Pancreas (tissue), 10 donors: Measurements from ENCODE around the gene AKNA. TPM values are rescaled to one million over a fixed set of nuclear protein-coding genes. Genes with fewer than 3 reads are reported as not detected.
A peak's percentile ranks its signal among the peaks of the same experiment; 100 is the strongest.

Experiments used
- ATAC-seq, 4 donors: fragments of 200-7000 bp; cut with Tn5 transposase; one replicate each; pipeline versions ENCODE4 v1.8.0 to v1.9.1; 2020; ENCODE audit warnings: mild to moderate bottlenecking in 4 of 4, moderate library complexity in 4 of 4
- DNase-seq, 6 donors: peaks; one replicate each; pipeline ENCODE4 v3.0.0-alpha.2; 2020
- FAIRE-seq: peaks from 2 replicates; lab custom pipeline; 2012; peaks lifted over from hg19 to GRCh38; lab: Jason Lieb, UNC
- H3K27ac ChIP-seq, 4 donors: fragments of 200-600 bp; sonication (generic); 1 replicate in 3 of 4; 2 replicates in 1 of 4; pipeline versions ENCODE4 v1.5.0 to v1.8.0; 2020
- H3K27me3 ChIP-seq, 4 donors: fragments of 200-600 bp; one replicate each; pipeline ENCODE4 v1.8.0; 2021
- H3K36me3 ChIP-seq, 3 donors: fragments of 200-600 bp; sonication (generic) in 1 of 3; one replicate each; pipeline versions ENCODE4 v1.5.0 to v1.8.0; 2020 to 2021
- H3K4me1 ChIP-seq, 3 donors: fragments of 200-600 bp; one replicate each; pipeline ENCODE4 v1.8.0; 2021
- H3K4me3 ChIP-seq, 4 donors: fragments of 200-600 bp; sonication (generic) in 2 of 4; one replicate each; pipeline versions ENCODE4 v1.5.0 to v1.8.0; 2020 to 2021
- H3K9me3 ChIP-seq, 4 donors: fragments of 200-600 bp; one replicate each; pipeline ENCODE4 v1.8.0; 2021
- WGBS, 2 donors: extraction: QIAGEN DNeasy Blood & Tissue Kit; methylation state at CpG; one replicate each; pipeline ENCODE4 v1.1.7; 2013; 5-methylcytosine and 5-hydroxymethylcytosine counted together
- intact Hi-C, 3 donors: fragments of 100-400 bp; cut with DNase I; formaldehyde crosslinking; loops; one replicate each; pipeline versions ENCODE4 v1.11.1 to v1.14.2; 2022
- polyA plus RNA-seq, 2 donors: library from polyadenylated mRNA; stranded (reverse); fragments of 200-250 nt; gene quantifications; one replicate each; pipeline ENCODE4 v1.2.3, GENCODE V29; 2013
- total RNA-seq, 6 donors: library from RNA; stranded (reverse); fragmentation: NEBNext Ultra II Directional in 4 of 6; extraction: Animal tissue kit (Norgen Biotek cat#: 25700) in 4 of 6; gene quantifications; one replicate each; pipeline versions ENCODE4 v1.2.1 to v1.2.4, GENCODE V29; 2021 to 2023
- TF ChIP-seq, protein P1 (sequence below), 4 donors: fragments of 200-600 bp; sonication (generic) in 3 of 4; IDR thresholded peaks; one replicate each; pipeline versions ENCODE4 v1.5.0 to v1.8.0; 2021; ENCODE audit warnings: antibody characterized with exemption in 4 of 4
- donor health status: healthy with polysubstance abuse.
- donor health status: DM: no; HTN: no; CAD: no; lungs with moderate emphysema.
- donor health status: DM: no; HTN: no; CAD: no.
- donor health status: control.
- donor health status: control.
- donor health status: Bipolar disorder and iron deficiency.
- donor health status: DM: yes; HTN: yes; CAD: no.
- donor health status: DM: no; HTN: no; CAD: no.
- donor health status: DM: no; HTN: no; CAD: no.
- donor health status: DM: yes; HTN: yes; CAD: no.

The AKNA gene
- total and polyA plus RNA-seq, 8 donors: 5.4 to 18.0 (median 10.4) TPM

DNA sequence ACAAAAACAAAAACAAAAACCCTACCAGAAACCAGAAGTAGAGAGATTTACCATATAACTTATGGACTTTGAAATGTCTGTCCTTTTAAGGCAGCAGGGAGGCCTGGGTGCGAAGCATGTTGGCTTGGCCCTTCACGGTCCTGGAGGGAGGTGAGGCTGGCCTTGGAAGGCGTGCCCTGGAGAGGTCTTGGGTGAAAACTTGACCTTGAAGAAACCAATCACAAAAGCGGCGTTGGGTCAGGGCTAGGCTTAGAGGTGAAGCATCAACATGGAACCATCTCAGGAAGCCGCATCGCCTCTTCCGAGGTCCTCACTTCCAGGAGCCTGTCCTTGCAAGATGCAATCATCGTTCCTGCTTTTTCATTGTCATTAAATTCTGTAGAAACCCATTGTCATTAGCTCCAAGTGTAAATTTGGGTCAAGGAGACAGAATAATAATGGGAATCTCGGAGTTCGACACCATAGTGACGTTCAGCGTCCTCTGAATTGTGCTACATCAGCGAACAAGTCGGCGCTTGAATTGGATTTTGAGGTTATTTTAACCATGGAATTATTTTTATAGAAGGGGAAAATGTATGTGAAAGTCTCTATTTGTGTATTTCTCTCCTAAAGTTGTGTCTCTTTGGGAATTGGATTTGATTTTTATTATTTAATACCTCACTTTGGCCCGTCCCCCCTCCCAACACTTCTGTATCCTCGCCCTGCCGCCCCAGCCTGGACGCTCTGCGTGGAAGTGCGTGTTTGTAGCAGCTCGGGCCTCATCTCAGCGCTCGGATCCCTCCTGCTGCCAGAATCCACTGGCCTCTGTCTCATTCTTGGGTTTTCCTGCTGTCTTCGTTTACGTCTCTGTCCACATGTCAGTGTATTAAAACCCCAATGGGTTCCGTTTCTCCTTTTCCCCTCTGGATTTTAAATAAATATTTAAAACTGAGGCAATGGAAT lies 75.9 kb downstream of the AKNA start:
- no peaks in the 10 kb centered on the region for H3K27me3 ChIP-seq
- no peaks in the 10 kb centered on the region for H3K9me3 ChIP-seq
- TF ChIP-seq, protein P1, sequence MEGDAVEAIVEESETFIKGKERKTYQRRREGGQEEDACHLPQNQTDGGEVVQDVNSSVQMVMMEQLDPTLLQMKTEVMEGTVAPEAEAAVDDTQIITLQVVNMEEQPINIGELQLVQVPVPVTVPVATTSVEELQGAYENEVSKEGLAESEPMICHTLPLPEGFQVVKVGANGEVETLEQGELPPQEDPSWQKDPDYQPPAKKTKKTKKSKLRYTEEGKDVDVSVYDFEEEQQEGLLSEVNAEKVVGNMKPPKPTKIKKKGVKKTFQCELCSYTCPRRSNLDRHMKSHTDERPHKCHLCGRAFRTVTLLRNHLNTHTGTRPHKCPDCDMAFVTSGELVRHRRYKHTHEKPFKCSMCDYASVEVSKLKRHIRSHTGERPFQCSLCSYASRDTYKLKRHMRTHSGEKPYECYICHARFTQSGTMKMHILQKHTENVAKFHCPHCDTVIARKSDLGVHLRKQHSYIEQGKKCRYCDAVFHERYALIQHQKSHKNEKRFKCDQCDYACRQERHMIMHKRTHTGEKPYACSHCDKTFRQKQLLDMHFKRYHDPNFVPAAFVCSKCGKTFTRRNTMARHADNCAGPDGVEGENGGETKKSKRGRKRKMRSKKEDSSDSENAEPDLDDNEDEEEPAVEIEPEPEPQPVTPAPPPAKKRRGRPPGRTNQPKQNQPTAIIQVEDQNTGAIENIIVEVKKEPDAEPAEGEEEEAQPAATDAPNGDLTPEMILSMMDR (IDR thresholded peaks at IDR 0.05): no peak
- peaks cover 0 to 9% (median 0%) of the 10 kb centered on the region in 3 donors for H3K4me1 ChIP-seq
- DNase-seq (peak in 3 of 6 donors; percentile 5 to 44 (median 6)), FAIRE-seq (no peak), ATAC-seq (no peak)
- no peak overlapping the region for H3K27ac ChIP-seq
- intact Hi-C loops: no loop called here
- 91 to 95% methylated on average over 28 of the region's 28 CpGs for WGBS, 2 donors
- no peak overlapping the region for H3K4me3 ChIP-seq
- peaks cover 0 to 6% (median 0%) of the 10 kb centered on the region in 3 donors for H3K36me3 ChIP-seq

DNA sequence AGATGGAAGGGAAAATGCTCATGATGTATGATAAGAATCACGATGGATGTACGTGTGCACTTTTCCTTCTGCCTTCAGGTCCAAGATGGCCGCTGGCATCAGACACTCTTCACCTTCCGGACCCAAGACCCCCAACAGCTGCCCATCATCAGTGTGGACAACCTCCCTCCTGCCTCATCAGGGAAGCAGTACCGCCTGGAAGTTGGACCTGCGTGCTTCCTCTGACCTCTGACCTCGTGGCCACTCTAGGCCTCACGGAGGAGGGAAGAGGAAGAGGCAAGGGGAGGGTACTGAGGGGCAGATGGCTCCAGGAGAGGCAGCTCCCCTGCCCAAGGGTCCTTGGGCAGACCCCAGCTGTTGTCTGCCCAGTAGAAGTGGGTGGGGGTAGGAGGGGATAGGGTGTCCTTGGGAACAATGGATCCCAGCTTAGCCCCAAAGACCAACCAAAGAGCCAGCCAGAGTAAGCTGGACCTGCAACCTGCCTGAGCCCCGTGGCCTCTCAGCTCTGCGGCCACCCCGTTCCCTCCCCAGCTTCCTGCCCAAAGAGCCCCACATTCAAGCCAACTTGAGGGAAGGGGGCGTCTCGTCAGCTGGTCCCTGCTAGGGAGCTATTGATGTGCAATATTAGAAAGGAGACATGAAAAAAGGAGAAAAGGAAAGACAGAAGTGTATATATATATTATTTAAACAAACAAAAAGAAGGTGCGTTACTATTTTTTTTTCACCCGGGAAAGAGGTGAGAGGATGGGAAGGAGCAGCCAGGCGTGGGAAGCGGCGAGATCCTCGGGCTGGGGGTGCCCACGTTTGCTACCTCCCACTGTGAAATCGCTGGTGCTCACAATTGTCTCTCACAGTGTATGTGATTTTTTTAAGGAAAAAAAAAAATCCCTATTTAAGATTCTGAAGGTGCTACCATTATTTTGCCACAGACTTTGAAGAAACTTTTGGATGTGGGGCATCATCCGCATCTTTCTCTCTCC lies 77.0 kb downstream of the AKNA start:
- no peaks in the 10 kb centered on the region for H3K9me3 ChIP-seq
- H3K4me3 ChIP-seq: no peak overlapping the region
- peaks cover 0 to 8% (median 0%) of the 10 kb centered on the region in 3 donors for H3K4me1 ChIP-seq
- TF ChIP-seq, protein P1 (IDR thresholded peaks at IDR 0.05): no peak
- intact Hi-C loops: no loop called here
- FAIRE-seq: no peak
- 86 to 90% methylated on average over 22 of the region's 22 CpGs for WGBS, 2 donors
- H3K36me3 ChIP-seq: peaks cover 0 to 6% (median 0%) of the 10 kb centered on the region in 3 donors
- peak in 3 of 6 donors; percentile 4 to 35 (median 9) for DNase-seq
- ATAC-seq: no peak
- H3K27me3 ChIP-seq: no peaks in the 10 kb centered on the region
- H3K27ac ChIP-seq: no peak overlapping the region

GRCh38 chr9:114309096-114309495 lies 78.7 kb downstream of the AKNA start:
- WGBS, 2 donors: 90 to 92% methylated on average over 13 of the region's 13 CpGs
- H3K27me3 ChIP-seq: no peaks in the 10 kb centered on the region
- no peak overlapping the region for H3K27ac ChIP-seq
- H3K36me3 ChIP-seq: peaks cover 0 to 6% (median 0%) of the 10 kb centered on the region in 3 donors
- peak in 3 of 6 donors; percentile 3 to 37 (median 8) for DNase-seq
- intact Hi-C loops: no loop called here
- FAIRE-seq: no peak
- ATAC-seq: no peak
- no peaks in the 10 kb centered on the region for H3K4me1 ChIP-seq
- H3K9me3 ChIP-seq: no peaks in the 10 kb centered on the region
- H3K4me3 ChIP-seq: no peak overlapping the region
- TF ChIP-seq, protein P1 (IDR thresholded peaks at IDR 0.05): no peak

GRCh38 chr9:114308361-114308950 lies 79.3 kb downstream of the AKNA start:
- no peaks in the 10 kb centered on the region for H3K9me3 ChIP-seq
- H3K4me1 ChIP-seq: no peaks in the 10 kb centered on the region
- H3K27me3 ChIP-seq: no peaks in the 10 kb centered on the region
- peaks cover 0 to 6% (median 0%) of the 10 kb centered on the region in 3 donors for H3K36me3 ChIP-seq
- TF ChIP-seq, protein P1 (IDR thresholded peaks at IDR 0.05): no peak
- ATAC-seq (no peak), DNase-seq (peak in 3 of 6 donors; percentile 6 to 35 (median 11)), FAIRE-seq (no peak)
- intact Hi-C loops: no loop called here
- WGBS, 2 donors: 95 to 97% methylated on average over 13 of the region's 13 CpGs
- no peak overlapping the region for H3K4me3 ChIP-seq
- no peak overlapping the region for H3K27ac ChIP-seq
